IPS-NIHi7 (cell line): ENCODE results near the gene SERTAD4.
A peak's percentile ranks its signal among the peaks of the same experiment; 100 is the strongest.
"Not testable (repeated sequence)": the region's sequence is repeated elsewhere in the genome, so short reads cannot be mapped to it uniquely, and the experiment has no call there.

Source experiments
- DNase-seq: peaks from one replicate; pipeline ENCODE4 v3.0.0; 2012; ENCODE audit warnings: mixed read lengths; ENCODE audit errors: extremely low spot score

The SERTAD4 gene

DNA sequence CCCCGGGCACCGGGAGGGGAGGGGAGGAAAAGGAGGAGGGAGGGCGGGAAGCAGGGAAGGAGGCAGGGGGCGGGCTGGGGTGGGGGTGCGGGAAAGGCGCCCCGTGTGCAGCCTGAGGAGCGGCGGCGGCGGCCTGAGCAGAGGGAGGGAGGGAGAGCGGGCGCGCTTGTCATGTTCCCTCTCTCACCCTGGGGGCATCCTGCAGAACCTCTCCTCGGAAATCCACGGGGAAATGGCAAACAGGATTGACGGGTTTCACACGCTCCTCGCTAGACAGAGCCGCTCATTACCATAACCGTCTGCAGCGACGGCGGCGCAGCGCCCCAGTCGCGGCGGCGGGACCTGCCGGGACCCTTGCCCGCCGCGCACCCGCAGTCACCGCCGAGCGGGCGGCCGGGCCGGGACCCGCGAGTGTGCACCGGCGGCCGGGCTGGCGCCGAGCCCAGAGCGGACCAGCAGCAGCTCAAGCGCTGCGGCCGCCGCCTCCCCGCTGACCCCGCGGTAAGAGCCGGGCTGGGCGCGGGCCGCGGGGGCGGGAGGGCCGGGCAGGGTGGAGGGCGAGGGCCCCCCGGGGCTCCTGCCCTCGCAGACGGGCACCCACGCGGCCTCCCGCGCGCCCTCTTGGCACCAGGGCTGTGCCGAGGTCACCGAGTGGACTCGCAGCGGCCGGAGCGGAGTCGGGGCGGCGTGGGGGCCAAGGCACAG, at the start of gene SERTAD4:
TSS of gene SERTAD4 (plus strand) at position 286 of the 705 bp plus-strand sequence. CDS start 5,165 bp downstream, outside the sequence.
- DNase-seq, result peak; percentile 39

DNA sequence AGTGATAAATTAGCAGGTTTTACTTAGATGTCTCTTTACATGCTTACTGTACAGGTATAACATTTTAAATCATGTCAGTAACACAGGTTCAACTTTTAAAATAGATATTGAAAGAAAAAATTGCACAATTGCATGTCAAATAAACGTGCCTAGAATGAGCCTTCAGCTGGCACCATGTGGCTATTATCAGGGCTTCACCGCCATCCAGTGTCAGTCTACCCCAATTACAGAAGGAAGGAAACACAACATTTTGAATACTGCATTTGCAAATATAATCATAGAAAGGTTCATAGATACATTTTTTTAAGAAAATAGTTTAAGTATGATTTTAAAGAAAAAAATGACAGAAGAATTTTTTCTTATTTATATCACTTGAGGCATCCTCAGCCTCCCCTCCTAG, 47.5 kb upstream of the SERTAD4 start:
- DNase-seq, result no peak

DNA sequence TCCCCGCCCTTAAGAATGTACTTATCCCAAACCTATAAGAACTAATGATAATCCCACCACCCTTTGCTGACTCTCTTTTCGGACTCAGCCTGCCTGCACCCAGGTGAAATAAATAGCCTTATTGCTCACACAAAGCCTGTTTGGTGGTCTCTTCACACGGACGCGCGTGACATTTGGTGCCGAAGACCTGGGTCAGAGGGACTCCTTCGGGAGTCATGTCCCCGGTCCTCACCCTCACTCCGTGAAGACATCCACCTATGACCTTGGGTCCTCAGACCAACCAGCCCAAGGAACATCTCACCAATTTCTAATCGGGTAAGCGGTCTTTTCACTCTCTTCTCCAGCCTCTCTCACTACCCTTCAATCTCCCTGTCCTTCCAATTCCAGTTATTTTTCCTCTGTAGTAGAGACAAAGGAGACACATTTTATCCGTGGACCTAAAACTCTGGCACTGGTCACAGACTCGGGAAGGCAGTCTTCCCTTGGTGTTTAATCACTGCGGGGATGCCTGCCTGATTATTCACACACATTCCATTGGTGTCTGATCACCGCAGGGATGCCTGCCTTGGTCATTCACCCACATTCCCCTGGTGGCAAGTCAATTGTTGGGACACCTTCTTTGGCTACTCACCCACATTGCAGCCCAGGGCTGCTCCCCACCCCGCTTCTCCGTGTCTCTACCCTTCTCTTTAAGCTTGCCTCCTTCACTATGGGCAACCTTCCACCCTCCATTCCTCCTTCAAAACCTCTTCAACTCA, 44.6 kb upstream of the SERTAD4 start:
- DNase-seq, result not testable (repeated sequence)

DNA sequence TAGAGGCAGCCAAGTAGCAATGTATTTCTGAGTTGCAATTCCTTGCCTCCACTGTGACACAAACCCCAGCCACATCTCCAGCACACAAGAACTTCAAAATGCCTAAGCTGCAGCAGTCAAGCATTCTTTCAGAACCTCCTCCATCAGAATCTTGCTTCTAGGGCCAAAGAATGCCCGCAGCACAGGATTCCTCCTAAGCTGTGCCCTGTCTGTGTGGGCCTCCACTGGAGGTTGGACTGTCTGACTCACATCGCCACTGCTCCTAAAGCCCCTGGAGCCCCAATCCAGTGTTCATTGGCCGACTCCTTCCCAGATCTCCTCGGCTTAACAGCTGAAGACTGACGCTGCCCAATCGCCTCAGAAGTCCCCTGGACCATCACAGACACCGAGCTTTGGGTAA, 43.2 kb upstream of the SERTAD4 start:
- DNase-seq, result no peak

DNA sequence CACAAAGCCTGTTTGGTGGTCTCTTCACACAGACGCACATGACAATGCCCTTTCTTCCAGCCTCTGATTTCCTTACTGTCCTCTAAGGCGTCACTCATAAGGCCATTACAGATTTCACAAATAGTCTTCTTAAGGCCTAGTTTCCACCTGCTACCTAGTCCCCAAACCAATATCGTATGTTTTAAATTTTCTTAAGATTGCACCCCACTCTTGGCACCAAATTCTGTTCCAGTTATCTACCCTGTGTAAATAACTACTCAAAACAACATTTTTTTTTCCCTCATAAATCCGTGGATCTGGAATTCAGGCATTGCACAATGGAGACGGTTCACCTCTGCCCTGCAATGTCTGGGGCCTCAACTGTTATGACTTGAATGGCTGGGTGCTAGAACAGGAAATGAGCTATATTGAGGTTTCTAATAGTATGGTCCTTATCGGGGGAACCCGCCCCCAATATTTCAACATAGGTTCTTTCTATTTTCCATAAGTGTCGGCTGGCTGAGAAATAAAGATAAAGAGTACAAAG, 36.9 kb upstream of the SERTAD4 start:
- DNase-seq, result no peak

DNA sequence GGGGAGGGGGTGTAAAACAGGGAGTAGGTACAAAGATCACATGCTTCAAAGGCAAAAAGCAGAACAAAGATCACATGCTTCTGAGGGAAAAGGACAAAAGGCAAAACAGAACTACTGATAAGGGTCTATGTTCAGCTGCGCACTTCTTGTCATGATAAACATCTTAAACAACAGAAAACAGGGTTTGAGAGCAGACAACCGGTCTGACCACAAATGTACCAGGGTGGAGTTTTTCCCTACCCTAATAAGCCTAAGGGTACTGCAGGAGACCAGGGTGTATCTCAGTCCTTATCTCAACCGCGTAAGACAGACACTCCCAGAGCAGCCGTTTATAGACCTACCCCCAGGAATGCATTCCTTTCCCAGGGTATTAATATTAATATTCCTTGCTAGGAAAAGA, 36.3 kb upstream of the SERTAD4 start:
- DNase-seq, result not testable (repeated sequence)

DNA sequence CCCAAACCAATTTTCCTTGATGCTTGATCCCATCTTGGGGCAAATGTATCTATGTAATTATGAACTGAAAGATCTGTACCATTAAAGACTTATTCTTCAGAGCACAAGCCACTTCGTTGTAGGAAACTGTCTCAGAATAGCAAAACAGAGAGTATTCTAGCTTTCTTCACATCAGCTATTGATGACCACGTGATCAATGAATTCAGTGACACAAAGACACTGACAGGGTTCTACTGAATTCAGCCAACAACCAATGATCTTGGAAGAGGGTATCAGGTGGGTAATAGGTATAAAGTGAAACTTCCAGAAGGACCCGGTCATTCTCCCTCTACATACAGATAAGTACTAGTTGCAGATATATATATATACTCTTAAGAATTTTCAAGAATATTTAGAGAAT, 33.8 kb upstream of the SERTAD4 start:
- no peak for DNase-seq

DNA sequence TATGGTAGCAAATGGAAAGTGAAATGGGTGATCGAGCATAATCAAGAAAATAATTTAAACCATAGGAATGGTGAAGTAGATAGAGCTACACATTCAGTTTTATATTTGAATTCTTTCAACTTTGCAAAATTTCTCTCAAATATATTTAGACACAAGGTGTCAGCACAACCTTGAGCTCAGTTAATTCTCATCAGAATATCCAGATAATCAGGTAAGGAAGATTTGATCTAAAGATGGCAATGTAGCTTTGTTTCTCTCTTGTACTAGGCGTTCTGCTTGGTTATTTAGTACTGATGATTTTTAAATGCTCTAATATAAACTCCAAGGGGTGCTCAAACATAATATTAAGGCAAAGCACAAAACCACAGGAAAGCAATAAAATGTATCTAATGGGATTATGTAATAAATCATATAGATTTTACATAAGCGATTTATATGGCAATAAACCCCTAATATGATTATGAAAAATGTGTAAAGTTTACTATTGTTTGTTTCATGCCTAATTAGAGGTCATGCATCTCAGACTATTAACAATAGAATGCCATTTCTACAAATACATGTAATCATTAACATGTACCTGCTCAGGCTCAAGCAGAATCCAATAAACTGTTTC, 32.4 kb upstream of the SERTAD4 start:
- DNase-seq, result no peak

DNA sequence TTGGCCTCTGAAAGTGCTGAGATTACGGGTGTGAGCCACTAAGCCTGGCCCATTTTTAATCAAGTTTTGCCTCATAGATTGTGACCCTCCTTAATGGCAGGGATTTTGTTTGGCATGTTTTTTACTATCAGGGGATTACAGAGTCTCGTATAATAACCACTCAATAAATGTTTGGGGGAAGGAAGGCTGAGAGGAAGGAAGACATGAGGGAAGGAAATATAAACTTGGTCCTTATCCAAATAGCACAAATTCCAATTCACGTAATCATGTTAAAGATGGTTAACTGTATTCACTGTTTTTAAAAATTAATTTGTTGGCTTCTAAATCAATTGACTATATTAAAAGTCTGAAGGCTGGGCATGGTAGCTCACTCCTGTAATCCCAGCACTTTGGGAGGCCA, 30.9 kb upstream of the SERTAD4 start:
- DNase-seq, result no peak

DNA sequence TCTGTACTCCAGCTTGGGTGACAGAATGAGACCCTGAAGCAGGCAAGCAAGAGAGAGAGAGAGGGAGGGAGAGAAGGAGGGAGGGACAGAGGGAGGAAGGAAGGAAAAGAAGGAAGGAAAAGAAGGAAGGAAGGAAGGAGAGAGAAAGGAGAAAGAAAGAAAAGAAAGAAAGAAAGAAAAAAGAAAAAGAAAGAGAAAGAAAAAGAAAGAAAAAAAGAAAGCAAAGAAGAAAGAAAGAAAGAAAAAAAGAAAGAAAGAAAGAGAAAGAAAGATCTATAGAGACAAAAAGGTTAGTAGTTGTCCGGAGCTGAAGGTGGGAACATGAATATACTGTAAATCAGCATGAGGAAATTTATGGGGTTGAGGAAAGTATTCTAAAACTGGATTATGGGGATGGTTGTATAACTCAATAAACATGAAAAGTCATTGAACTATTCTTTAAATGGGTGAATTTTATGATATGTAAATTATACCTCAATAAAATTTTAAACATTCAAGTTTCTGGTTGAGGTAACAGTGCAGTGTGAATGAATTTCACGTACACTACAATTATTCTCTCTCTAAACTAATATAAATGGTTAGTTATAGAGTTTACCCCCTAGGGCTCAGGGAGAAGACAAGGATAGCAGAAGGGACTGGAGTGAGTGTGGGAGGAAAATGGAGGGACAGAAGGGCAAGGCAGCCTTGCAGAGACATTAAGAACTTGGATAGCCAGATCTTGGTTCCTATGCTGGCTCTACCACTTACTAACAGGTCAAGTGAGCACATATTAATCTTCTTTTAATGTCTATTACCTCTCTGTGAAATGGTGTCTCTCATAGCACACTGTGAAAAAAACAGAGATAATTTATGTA, 24.8 kb upstream of the SERTAD4 start:
- no peak for DNase-seq

DNA sequence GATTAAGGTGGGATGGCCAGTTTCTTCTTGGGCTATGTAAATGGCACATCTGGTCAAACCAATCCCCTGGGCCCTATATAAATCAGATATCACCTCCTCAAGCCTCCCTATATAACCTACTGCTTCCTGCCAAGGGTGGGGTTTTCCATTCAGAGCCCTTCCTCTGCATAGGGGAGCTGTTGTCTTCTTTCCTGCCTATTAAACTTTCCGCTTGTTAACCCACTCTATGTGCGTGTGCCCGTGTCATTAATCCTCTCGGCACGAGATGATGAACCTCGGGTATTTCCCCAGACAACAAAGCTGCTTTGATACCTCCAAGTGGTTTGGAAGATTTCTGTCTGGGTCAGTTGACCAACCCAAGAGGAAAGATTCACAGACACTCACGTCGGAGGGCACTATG, 19.3 kb upstream of the SERTAD4 start:
- DNase-seq, result no peak

DNA sequence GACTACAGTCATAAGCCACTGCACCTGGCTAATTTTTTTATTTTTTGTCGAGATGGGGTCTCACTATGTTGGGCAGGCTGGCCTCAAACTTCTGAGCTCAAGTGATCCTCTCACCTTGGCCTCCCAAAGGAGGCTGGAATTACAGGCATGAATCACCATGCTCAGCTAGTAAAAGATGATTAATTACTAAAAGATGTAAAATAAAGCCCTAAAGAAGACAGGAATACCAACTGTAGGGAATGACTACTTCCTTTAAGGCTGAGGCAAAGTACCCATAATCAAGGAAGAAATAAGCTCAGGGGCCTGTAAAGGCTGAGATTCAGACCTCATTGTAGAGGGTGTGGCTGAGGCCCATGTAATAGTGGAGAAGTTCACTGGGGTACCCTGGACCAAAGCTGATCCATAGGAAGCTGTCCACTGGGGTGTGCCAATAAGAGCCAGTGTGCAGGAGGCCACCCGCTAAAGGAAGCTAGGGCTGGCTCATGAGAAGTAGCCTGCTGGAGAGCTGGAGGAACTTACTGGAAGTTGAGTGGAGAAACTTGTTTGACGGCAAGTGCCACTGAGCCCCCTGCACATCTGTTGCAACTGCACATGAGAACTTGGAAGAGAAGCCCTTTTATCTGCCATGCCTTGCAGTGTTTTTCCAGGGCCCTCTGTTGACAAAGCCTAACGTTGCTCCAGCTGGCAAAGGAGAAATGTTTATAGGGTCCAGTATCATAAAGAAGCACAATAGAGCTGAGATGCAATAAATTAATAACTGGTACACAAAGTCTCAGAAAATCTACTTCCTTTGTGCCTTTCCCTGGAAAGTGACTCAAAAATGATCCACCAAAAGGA, 17.8 kb upstream of the SERTAD4 start:
- no peak for DNase-seq

DNA sequence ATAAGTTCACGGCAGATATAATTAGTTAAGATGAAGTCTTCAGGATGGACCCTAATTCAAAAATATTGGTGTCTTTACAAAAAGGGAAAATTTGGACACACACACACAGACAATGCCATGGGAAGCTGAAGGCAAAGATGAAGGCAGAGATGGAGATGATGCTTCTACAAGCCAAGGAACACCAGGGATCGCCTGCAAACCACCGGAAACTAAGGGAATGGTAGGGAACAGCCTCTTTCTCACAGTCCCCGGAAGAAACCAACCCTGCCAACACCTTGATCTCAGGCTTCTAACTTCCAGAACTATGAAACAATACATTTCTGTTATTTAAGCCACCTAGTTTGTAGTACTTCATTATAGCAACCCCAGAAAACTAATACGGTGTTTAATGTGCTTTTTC, 15.1 kb upstream of the SERTAD4 start:
- DNase-seq, result no peak

DNA sequence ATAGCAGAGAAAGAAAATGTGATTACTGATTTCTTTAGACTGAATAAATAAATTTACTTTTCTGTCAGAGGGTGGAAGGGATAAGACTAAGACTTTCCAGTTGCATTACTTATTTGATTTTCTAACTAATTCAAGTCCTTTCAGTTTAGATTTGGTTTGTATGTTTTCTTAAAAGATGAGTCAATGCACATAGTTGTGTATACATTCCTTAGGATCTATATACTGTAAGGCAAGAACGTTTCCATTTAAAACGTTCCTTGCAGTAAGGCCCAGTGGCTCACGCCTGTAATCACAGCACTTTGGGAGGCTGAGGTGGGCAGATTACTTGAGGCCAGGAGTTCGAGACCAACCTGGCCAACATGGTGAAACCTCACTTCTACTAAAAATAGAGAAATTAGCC, 14.5 kb upstream of the SERTAD4 start:
- DNase-seq, result no peak

DNA sequence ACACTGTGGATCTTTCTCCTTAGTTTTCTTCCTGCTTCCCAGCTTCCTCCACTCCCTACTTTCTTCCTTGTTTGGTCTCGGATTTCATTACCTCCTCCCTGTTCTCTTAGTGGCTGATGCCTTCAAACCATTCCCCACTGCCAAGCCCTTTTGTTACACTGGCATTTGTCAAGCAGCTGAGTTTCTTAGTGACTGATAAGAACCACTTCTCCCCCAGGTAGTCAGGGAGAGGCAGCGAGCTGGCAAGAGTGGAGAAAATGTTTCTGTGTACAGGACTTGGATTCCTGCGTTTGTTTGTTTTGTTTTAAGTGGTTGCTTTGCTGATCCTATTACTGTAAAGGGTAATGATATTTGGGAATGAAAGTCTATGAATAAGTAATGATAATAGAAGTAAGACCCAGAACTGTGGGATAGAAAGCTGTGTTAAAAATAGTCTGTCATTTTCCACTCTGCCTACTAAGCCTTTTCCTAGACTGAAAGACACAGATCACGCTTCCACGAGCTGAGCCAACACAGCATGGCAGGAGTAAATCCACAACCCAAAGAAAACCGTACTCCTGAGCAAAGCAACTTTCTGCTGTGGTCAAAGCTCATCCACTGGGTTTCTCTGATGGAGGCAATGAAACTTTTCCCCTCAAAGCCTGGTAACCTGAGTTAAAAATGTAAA, 10.1 kb upstream of the SERTAD4 start:
- DNase-seq, result peak; percentile 70

DNA sequence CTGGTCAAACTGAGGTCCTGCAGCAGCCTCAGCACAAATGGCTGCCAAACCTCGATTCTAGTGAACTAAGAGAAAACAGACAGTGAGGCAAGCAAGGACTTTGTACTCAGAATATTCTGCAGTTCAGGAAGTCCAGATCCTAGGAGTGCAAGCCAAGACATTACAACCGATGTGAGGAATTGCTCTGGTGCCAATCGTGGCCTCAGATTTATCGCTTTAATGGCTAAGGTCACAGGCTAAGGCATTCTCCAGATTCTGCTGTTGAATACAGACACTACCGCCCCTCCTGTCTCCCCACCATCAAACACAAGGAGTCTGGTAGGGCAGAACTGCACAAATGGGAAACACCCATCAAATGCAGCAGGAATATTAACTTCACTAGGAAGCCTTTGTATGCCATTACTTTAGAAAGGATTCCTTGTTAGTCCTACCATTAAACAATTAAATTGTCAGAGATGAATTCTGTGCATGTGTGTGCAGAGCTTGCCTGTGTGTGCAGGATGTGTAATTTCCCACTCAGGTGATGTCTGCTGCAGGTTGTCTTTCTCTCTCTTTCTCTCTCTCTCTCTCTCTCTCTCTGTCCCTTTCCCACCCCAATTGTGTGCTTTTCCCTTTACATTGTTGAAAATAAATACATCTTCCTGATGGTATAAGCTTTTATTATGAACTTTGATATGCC, 9.2 kb upstream of the SERTAD4 start:
- DNase-seq, result no peak

DNA sequence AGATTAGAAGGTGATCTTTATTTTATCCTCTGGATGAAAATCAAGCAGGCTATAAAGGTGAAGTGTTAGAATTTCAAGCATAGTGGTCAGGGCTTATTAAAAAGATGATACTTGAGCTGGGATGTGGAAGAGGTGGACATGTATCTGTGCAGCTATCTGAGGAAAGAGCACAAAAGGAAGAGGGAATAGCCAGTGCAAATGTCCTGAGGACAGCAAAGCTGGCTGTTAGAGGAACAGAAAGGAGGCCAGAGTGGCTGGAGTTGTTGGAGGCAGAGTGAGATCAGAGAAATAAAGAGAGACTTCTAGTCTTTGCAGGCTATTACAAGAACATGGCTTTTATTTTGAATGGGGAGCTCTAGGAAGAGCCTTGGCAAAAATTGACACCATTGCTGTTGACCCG, 4.4 kb upstream of the SERTAD4 start:
- no peak for DNase-seq

DNA sequence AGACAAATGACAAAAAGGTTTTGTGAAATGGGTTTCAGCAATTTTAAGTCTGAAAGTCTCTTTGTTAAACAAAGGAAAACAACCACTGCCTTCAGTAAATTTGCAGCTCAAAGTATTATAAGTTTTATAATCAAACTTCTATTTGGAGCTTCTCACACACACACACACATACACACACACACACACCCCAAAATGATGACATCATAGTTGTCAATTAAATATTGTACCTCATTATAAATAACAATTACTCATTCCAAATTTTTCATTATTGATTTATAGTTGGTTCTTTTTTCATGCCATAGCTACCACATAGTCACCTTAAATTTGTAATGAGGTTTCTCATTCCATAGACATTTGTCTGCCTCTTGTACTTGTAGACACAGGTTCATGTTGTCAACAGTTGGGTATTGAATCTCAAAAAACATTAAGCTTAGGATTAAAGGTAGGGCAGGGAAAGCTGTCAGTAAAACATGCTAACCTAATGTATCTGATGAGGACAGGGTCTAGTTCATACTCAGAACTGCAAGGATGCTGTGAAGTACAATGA, 2.4 kb upstream of the SERTAD4 start:
- no peak for DNase-seq

DNA sequence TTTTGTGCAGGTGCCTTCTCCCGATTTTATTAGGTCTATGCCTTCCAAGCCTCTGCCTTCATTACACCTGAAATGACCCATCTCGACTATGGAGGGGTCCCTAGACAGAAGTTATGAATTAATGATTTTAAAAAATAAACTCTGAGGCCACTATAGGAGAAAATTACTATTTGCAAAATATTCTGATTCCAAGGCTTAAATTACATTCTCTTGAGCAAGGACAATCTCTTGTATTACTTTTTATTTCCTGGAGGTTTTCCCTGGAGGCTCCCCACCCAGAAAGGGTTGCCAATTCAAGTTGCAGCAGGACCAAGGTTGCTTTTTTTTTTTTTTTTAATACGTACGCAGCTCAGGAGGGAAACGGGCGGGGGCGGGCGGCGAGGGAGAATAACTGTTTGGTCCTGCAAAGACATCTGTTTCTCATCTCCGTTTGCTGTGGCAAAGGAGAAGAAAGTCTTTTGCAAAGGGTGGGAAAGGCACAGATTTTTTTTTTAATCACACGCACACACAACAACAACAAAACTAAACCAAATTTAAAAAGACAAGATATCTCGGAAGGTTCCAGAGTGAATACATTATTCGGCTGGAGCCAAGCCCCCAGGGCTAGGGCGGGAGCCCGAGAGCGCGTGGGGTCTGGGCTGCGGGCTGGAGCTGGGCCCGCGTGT, 618 bp upstream of the SERTAD4 start:
- DNase-seq, result no peak
